SHP77 treated with DMSO at 0.1 percent for 48 hours (cell line): ENCODE data around the gene SLC66A2.

Source experiments
- DNase-seq: peaks from one replicate; lab custom pipeline; 2025; lab: John Stamatoyannopoulos, UW

SLC66A2 gene

GRCh38 chr18:79949697-79950487, 1.6 kb downstream of the SLC66A2 start:
- DNase-seq = no peak

DNA sequence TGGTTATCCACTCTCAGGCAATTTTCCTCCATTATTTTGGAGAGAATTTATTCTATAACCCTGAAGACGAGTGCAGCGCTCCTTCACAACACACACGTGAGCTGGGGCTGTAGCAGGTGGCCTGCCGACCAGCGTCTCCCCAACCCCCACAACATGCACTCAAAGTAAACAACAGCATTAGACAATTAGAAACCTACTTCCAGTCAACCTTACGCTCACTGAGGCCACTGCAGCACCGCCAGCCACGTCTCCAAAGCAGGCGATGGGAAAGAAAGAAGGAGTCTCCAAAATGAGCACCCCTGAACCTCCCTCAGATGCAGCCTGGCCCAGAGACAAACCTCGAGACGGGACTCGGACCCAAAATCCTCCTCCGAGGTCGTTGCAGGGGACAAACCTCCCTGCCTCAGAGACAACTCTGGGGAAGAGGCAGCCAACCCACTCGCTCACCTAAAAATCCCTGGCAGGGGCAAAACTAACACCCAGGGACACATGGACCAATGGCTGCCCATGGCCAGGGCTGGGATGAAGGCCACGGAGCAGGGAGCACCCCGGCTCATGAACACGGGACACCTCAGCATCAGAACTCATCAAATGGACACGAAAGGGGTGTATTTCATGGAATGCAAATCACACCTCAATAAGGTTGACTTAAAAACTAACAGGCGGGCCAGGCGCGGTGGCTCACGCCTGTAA, 2.6 kb downstream of the SLC66A2 start:
- DNase-seq = no peak

GRCh38 chr18:79947881-79948610, 3.4 kb downstream of the SLC66A2 start:
- no peak for DNase-seq

- no peak for DNase-seq
These were observed 4.2 kb downstream of the SLC66A2 start for GRCh38 chr18:79947054-79947755.

- DNase-seq = no peak
These were observed 6.1 kb downstream of the SLC66A2 start for GRCh38 chr18:79945118-79946042.

DNA sequence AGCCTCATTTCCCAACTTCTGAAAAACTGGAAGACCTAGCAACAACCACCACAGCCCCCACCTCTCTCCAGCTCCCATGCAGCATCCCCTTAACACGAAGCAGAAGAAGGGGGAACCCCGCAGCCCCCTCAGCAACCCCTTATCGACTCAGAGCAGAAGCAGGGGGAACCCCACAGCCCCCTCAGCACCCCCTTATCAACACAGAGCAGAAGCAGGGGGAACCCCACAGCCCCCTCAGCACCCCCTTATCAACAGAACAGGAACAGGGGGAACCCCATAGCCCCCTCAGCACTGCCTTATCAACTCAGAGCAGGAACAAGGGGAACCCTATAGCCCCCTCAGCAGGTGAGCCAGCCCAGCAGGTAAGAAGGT, 6.7 kb downstream of the SLC66A2 start:
- DNase-seq = no peak

GRCh38 chr18:79944126-79944731, 7.2 kb downstream of the SLC66A2 start:
- DNase-seq = no peak

GRCh38 chr18:79943608-79944125, 7.8 kb downstream of the SLC66A2 start:
- DNase-seq = no peak

- no peak for DNase-seq
These were observed 8.5 kb downstream of the SLC66A2 start for GRCh38 chr18:79942786-79943607.

DNA sequence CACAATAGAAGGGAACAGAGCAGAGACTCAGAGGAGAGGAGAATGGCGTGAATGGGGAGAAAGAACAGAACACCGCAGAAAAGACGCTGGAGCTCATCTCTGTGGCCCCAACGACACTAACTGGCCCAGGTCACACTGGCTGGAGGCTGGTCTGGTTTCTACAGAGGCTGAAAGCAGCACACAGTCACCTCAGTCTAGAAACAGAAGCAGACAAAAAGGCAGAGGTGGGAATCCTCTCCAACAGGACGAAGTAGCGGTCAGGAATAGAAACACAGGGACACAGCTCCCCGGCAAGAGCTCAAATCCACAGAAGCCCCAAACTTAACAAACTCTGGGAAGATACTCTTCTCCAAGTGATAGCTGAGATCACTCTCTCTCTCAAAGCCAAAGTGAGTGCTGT, 9.2 kb downstream of the SLC66A2 start:
- no peak for DNase-seq

GRCh38 chr18:79941473-79942119, 9.9 kb downstream of the SLC66A2 start:
- DNase-seq = no peak

DNA sequence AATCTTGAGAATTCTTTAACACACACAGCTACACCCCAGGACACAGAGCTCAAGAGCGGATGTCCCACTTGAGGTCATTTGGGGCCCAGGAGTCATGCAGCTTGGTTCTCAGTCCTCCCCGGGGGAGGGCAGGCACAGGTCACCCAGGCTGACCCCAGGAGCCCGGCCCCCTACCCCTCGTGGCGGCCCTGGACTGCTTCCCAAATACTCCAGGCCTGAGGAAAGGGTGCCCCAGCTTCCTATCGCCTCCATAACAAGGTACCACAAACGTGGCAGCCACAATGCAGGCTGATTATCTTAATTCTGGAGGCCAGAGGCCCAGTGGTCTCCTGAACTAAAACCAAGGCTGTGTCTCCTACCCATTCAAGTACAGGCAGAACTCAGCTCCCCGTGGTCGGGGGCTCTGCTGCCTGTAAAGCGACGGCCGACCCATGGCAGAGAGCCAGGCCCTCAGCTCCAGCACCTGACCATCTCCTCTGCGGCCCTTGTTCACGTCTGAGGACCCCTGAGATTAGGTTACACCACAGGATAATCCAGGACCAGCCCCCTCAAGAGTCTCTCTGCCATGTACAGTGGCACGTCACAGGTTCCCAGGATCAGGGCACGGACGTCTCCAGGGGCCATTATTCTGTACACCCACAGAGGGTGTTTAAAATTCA, 10.5 kb downstream of the SLC66A2 start:
- DNase-seq = no peak

GRCh38 chr18:79940126-79940813, 11.2 kb downstream of the SLC66A2 start:
- no peak for DNase-seq

GRCh38 chr18:79939096-79939495, 12.4 kb downstream of the SLC66A2 start:
- no peak for DNase-seq

GRCh38 chr18:79938196-79938595, 13.3 kb downstream of the SLC66A2 start:
- DNase-seq = no peak

DNA sequence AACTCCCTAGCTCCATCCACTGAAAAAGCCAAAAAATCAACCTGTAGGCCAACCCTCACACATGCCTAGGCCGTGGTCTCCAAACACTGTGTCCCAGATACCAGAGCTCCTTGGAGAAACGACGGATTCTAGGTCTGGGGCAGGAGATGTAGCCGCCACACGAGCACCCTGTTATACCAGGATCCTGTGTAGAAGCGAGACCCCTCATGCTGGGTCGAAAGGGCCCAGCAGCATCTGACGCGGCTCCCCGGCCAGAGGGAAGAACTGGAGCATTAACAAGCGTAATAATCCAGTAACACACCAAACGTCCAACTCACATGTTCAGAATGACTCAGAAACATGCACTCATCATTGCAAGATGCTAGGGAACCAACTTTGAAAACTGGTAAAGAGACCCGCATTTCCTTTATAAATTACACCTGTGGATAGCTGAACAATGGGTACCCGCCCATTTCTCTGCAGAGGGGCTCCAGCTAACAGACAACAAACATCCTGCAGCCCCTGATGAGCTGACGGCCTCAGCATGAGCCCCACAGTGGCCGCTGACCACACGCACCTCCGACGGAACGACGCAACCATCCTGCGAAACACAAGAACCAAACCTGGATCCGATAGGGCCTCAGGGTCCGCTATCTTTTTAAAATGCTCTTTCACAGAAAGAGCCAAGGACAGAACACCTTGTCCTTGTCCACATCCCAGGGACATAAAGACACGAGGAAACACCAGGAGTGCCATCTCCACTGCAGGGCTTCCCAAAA, 14.2 kb downstream of the SLC66A2 start:
- no peak for DNase-seq

DNA sequence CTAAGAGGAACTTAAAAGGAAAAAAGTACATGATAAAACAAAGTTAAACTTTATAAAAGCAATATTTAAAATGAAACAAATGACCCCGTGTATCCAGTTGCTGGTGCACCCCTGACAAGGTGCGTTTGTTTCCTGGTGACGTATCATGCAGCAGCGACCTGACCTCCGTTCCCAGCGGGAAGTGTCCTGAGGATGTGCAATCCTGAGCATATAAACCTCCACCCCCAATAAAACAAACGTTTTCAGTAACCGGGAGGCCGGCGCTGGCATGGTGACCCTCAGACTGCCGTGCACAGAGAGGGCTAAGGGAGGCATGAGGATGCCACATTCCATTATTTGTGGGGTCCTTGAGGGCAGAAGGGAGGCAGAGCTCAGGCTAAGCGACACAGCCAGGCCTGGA, 14.8 kb downstream of the SLC66A2 start:
- no peak for DNase-seq
